ENCODE measurements around the gene NTRK2.

The NTRK2 gene

DNA sequence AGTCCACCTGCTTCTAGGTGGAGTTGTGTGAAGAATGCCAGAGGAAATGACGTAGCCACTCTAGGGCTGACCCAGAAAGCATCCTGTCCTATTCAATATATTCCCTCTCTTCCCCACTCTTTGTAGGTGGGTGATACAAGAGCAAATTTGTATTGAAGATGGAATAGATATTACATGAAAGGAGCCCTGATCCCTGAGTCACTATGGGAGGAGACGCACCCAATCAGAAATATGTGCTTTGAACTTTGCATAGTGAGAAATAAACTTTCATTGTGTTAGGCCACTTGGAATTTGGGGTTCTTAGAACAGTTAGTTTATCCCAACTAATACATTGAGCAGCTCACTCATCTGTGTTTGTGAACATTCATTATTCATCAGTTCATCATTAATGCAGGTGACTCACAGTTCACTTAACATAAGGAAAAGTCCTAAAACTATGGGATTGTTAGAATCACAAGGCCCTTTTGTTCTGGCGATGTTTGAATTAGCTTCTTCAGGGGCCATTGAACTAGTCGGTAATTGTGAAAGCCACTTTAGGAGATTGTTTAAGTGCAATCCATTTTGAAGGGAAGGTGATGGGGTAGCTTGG lies 26.9 kb upstream of the NTRK2 start:
- Histone ChIP-seq H3K27ac (no peak overlapping the region), H3K4me1 (no peaks in the 10 kb centered on the region), H3K4me3 (ENCODE audit: low read depth, low read length) (no peak overlapping the region), H3K36me3 (ENCODE audit: control insufficient read depth, insufficient read depth, low read length) (no peaks in the 10 kb centered on the region), H2AFZ (no peak overlapping the region), H3K9ac (no peak overlapping the region), H3K27me3 (ENCODE audit: control insufficient read depth, insufficient read depth, low read length) (no peaks in the 10 kb centered on the region), H3K9me3 (ENCODE audit: control insufficient read depth, low read length) (no peaks in the 10 kb centered on the region), H3K79me2 (no peaks in the 10 kb centered on the region), H3K4me2 (ENCODE audit: low read length) (no peak overlapping the region)
- no peak for TF ChIP-seq CTCF (IDR thresholded peaks at IDR 0.05)

DNA sequence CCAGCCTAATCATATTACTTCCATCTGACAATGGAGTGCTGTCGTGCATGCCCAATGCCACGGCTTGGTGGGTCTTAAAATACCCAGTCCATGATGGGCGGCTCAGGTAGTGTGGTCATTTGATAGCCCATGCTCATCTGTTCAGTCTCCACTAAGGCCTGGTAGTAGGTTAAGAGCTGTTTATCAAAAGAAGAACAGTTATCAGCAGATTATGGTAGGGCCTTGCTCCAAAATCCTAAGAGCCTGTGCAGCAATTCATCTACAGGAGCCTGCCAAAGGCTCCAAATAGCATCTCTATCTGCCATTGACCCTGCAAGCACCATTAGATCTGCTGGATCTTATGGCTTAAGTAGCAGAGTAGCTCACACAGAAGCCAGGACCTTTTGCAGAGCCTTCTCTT lies 21.8 kb upstream of the NTRK2 start:
- Histone ChIP-seq H3K79me2 (no peaks in the 10 kb centered on the region), H3K4me1 (no peaks in the 10 kb centered on the region), H3K27ac (no peak overlapping the region), H2AFZ (no peak overlapping the region), H3K27me3 (ENCODE audit: control insufficient read depth, insufficient read depth, low read length) (no peaks in the 10 kb centered on the region), H3K36me3 (ENCODE audit: control insufficient read depth, insufficient read depth, low read length) (no peaks in the 10 kb centered on the region), H3K9ac (no peak overlapping the region), H3K4me2 (ENCODE audit: low read length) (no peak overlapping the region), H3K4me3 (ENCODE audit: low read depth, low read length) (no peak overlapping the region), H3K9me3 (ENCODE audit: control insufficient read depth, low read length) (no peaks in the 10 kb centered on the region)
- no peak for TF ChIP-seq CTCF (IDR thresholded peaks at IDR 0.05)

- TF ChIP-seq CTCF (IDR thresholded peaks at IDR 0.05), result no peak
- Histone ChIP-seq H3K9ac (no peak overlapping the region), H3K9me3 (ENCODE audit: control insufficient read depth, low read length) (no peaks in the 10 kb centered on the region), H3K27me3 (ENCODE audit: control insufficient read depth, insufficient read depth, low read length) (no peaks in the 10 kb centered on the region), H3K79me2 (no peaks in the 10 kb centered on the region), H3K4me3 (ENCODE audit: low read depth, low read length) (no peak overlapping the region), H3K4me2 (ENCODE audit: low read length) (no peak overlapping the region), H2AFZ (no peak overlapping the region), H3K27ac (no peak overlapping the region), H3K36me3 (ENCODE audit: control insufficient read depth, insufficient read depth, low read length) (no peaks in the 10 kb centered on the region), H3K4me1 (no peaks in the 10 kb centered on the region)
These were observed 16.9 kb upstream of the NTRK2 start for GRCh38 chr9:84652496-84653120.

DNA sequence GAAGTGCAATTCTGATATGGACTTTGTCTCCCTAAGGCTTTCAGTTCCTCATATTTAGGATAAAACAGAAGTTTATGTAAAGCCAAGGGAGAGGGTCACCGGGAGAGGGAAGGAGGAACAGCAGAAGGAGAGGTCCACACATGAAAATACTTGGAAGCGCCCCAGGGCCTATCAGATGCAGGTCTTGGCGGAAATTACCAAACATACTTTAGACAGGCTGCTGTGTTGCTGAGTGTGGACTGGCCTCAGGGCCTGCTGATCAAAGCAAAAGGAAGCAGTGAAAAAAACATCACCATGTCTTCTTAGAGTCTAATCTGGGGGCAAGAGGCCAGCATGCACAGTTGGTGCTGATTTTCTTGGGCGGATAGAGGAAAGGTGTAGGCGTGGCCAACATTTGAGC lies 14.1 kb upstream of the NTRK2 start:
- Histone ChIP-seq H3K4me3 (ENCODE audit: low read depth, low read length) (no peak overlapping the region), H3K9me3 (ENCODE audit: control insufficient read depth, low read length) (no peaks in the 10 kb centered on the region), H3K9ac (no peak overlapping the region), H3K27ac (no peak overlapping the region), H2AFZ (no peak overlapping the region), H3K27me3 (ENCODE audit: control insufficient read depth, insufficient read depth, low read length) (no peaks in the 10 kb centered on the region), H3K4me1 (no peaks in the 10 kb centered on the region), H3K36me3 (ENCODE audit: control insufficient read depth, insufficient read depth, low read length) (no peaks in the 10 kb centered on the region), H3K79me2 (no peaks in the 10 kb centered on the region), H3K4me2 (ENCODE audit: low read length) (no peak overlapping the region)
- TF ChIP-seq CTCF (IDR thresholded peaks at IDR 0.05), result no peak

GRCh38 chr9:84659313-84659712 lies 10.2 kb upstream of the NTRK2 start:
- no peaks in the 10 kb centered on the region for H3K4me1 ChIP-seq
- H2AFZ ChIP-seq, result no peak overlapping the region
- H3K79me2 ChIP-seq, result no peaks in the 10 kb centered on the region
- H3K27ac ChIP-seq, result no peak overlapping the region
- H3K36me3 ChIP-seq (ENCODE audit: control insufficient read depth, insufficient read depth, low read length), result no peaks in the 10 kb centered on the region
- no peak for TF ChIP-seq CTCF (IDR thresholded peaks at IDR 0.05)
- H3K9ac ChIP-seq, result no peak overlapping the region
- no peak overlapping the region for H3K4me2 ChIP-seq (ENCODE audit: low read length)
- no peaks in the 10 kb centered on the region for H3K9me3 ChIP-seq (ENCODE audit: control insufficient read depth, low read length)
- H3K4me3 ChIP-seq (ENCODE audit: low read depth, low read length), result no peak overlapping the region
- H3K27me3 ChIP-seq (ENCODE audit: control insufficient read depth, insufficient read depth, low read length), result no peaks in the 10 kb centered on the region
